AG09309 (cell line): ENCODE data around the gene CCNF.
"Not testable (repeated sequence)": the region's sequence is repeated elsewhere in the genome, so short reads cannot be mapped to it uniquely, and the experiment has no call there.

ENCODE experiments used
- DNase-seq: peaks from one replicate; pipeline ENCODE4 v3.0.0-alpha.2; 2010; ENCODE audit warnings: low read depth
- H3K4me3 ChIP-seq: 2 replicates; pipeline ENCODE4 v1.5.1; 2011; ENCODE audit warnings: mild to moderate bottlenecking, low read depth, low read length, moderate library complexity; ENCODE audit not compliant: control insufficient read depth
- TF ChIP-seq, protein P1 (sequence below): IDR thresholded peaks from 2 replicates; pipeline ENCODE4 v1.5.1; 2011; ENCODE audit warnings: mild to moderate bottlenecking, low read depth, low read length, inconsistent platforms; ENCODE audit not compliant: insufficient read depth, control insufficient read depth; ENCODE audit errors: missing control alignments

CCNF gene, protein sequence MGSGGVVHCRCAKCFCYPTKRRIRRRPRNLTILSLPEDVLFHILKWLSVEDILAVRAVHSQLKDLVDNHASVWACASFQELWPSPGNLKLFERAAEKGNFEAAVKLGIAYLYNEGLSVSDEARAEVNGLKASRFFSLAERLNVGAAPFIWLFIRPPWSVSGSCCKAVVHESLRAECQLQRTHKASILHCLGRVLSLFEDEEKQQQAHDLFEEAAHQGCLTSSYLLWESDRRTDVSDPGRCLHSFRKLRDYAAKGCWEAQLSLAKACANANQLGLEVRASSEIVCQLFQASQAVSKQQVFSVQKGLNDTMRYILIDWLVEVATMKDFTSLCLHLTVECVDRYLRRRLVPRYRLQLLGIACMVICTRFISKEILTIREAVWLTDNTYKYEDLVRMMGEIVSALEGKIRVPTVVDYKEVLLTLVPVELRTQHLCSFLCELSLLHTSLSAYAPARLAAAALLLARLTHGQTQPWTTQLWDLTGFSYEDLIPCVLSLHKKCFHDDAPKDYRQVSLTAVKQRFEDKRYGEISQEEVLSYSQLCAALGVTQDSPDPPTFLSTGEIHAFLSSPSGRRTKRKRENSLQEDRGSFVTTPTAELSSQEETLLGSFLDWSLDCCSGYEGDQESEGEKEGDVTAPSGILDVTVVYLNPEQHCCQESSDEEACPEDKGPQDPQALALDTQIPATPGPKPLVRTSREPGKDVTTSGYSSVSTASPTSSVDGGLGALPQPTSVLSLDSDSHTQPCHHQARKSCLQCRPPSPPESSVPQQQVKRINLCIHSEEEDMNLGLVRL

GRCh38 chr16:2429034-2429770 lies at the start of gene CCNF:
TSS of gene CCNF (plus strand) at chr16:2429447. CDS start at chr16:2429482, 35 bp downstream.
- H3K4me3 ChIP-seq = peak within 1 kb of the TSS; percentile 69
- DNase-seq = peak; percentile 69
- TF ChIP-seq, protein P1, sequence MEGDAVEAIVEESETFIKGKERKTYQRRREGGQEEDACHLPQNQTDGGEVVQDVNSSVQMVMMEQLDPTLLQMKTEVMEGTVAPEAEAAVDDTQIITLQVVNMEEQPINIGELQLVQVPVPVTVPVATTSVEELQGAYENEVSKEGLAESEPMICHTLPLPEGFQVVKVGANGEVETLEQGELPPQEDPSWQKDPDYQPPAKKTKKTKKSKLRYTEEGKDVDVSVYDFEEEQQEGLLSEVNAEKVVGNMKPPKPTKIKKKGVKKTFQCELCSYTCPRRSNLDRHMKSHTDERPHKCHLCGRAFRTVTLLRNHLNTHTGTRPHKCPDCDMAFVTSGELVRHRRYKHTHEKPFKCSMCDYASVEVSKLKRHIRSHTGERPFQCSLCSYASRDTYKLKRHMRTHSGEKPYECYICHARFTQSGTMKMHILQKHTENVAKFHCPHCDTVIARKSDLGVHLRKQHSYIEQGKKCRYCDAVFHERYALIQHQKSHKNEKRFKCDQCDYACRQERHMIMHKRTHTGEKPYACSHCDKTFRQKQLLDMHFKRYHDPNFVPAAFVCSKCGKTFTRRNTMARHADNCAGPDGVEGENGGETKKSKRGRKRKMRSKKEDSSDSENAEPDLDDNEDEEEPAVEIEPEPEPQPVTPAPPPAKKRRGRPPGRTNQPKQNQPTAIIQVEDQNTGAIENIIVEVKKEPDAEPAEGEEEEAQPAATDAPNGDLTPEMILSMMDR = no peak

GRCh38 chr16:2383501-2383900 lies 45.7 kb upstream of the CCNF start:
- TF ChIP-seq, protein P1 = no peak
- no peak for DNase-seq
- no peak overlapping the region for H3K4me3 ChIP-seq

DNA sequence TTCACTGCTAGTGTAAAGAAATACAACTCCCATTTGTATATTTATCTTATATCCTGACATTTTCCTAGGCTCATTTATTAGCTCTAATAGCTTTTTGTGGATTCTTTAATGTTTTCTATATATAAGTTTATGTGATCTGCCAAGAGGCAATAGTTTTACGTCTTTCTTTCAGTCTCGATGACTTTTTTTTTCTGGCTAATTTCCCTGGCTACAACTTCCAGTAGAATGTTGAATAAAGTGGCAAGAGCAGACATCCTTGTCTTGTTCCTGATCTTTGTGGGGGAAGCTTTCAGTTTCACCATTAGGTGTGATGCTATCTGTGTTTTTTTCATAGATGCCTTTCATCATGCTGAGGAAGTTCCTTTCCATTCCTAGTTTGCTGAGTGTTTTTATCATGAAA lies 44.8 kb upstream of the CCNF start:
- TF ChIP-seq, protein P1 = no peak
- no peak overlapping the region for H3K4me3 ChIP-seq
- DNase-seq = no peak

- no peak overlapping the region for H3K4me3 ChIP-seq
- DNase-seq = no peak
- TF ChIP-seq, protein P1 = no peak
These were observed 43.9 kb upstream of the CCNF start for GRCh38 chr16:2385190-2385836.

- H3K4me3 ChIP-seq, DNase-seq: not testable (repeated sequence)
These were observed 43.3 kb upstream of the CCNF start for GRCh38 chr16:2385982-2386381.

DNA sequence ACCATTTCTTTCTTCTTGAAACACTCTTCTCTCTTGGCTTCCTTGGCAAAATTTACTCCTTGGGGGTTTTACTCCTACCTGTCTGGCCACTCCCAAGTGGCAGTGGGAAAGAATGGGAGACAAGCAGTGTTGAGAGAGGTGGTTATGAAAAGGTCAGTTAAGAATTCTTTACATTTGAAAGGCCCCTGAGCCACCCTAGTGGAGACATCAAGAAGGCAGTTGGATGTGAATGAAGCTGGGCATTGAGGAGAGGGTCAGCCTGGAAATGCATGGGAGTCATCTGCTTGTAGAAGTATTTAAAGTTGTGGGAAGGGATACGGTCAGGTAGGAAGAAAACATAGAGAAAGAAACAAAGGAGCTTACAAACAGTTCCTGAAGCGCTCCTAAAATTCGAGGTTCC lies 42.3 kb upstream of the CCNF start:
- H3K4me3 ChIP-seq = no peak overlapping the region
- DNase-seq = no peak
- TF ChIP-seq, protein P1 = peak; percentile 14
